Measurements from ENCODE around the gene ATP2A1.
"Not testable (repeated sequence)": the region's sequence is repeated elsewhere in the genome, so short reads cannot be mapped to it uniquely, and the experiment has no call there.

Gene ATP2A1

GRCh38 chr16:28880955-28881354, 2.7 kb downstream of the ATP2A1 start:
- no peak for DNase-seq (ENCODE audit: low read depth in 2 of 3, low spot score in 2 of 3)

GRCh38 chr16:28881565-28881964, 3.3 kb downstream of the ATP2A1 start:
- DNase-seq (ENCODE audit: low read depth in 2 of 3, low spot score in 2 of 3) = not testable (repeated sequence)

- DNase-seq (ENCODE audit: low read depth in 2 of 3, low spot score in 2 of 3) = no peak
These were observed 4.4 kb downstream of the ATP2A1 start for GRCh38 chr16:28882551-28883160.

- DNase-seq (ENCODE audit: low read depth in 2 of 3, low spot score in 2 of 3) = no peak
These were observed 5.1 kb downstream of the ATP2A1 start for GRCh38 chr16:28883221-28883996.

DNA sequence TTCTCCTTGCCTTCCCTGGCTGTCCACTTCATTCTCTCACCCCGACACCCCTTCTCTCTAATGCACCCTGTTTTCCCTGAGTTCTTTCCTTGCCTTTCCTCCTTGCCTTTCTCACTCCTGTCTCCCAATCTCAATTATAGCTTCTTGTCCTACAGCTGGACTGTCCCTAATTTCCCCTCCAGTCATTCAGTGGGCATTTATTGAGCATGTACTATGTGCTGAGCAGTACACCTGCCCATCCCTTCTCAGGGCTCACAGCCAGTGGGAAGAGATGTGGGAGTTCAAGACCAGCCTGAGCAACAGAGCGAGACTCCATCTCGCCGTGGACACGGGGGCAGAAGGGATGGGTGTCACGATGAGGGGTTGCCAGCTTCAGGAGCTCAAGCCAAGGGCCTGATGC, 5.8 kb downstream of the ATP2A1 start:
- no peak for DNase-seq (ENCODE audit: low read depth in 2 of 3, low spot score in 2 of 3)

GRCh38 chr16:28886945-28887344, 8.7 kb downstream of the ATP2A1 start:
- no peak for DNase-seq (ENCODE audit: low read depth in 2 of 3, low spot score in 2 of 3)

DNA sequence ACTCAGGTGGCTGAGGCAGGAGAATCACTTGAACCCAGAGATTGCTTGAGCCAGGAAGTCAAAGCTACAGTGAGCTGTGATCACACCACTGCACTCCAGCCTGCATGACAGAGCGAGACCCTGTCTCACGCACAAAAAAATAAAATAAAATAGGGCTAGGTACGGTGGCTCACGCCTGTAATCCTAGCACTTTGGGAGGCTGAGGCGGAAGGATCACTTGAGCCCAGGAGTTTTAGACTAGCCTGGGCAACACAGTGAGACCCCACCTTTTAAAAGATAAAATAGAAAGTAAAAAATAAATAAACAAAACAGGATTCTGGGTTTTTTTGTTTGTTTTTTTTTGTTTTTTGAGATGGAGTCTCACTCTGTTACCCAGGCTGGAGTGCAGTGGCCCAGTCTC, 12.1 kb downstream of the ATP2A1 start:
- DNase-seq (ENCODE audit: low read depth in 2 of 3, low spot score in 2 of 3) = not testable (repeated sequence)

- DNase-seq (ENCODE audit: low read depth in 2 of 3, low spot score in 2 of 3) = no peak
These were observed 13.9 kb downstream of the ATP2A1 start for GRCh38 chr16:28891964-28892890.

- no peak for DNase-seq (ENCODE audit: low read depth in 2 of 3, low spot score in 2 of 3)
These were observed 15.0 kb downstream of the ATP2A1 start for GRCh38 chr16:28893291-28893690.

GRCh38 chr16:28895609-28896008, 17.3 kb downstream of the ATP2A1 start:
- no peak for DNase-seq (ENCODE audit: low read depth in 2 of 3, low spot score in 2 of 3)

DNA sequence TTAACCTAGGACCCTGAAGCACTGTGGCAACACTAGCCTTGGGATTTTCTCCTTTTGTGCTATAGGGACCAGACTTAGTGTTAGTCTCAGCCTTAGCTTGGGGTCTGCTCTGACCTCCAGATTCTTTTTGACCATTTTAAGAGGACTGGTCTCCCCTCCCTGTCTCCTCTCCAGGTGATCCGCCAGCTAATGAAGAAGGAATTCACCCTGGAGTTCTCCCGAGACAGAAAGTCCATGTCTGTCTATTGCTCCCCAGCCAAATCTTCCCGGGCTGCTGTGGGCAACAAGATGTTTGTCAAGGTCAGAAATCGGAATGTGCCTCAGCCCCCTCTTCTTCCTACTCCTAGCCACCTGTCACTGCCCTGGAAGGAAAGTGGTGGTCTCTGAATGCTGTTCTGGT, 19.5 kb downstream of the ATP2A1 start:
- DNase-seq (ENCODE audit: low read depth in 2 of 3, low spot score in 2 of 3) = no peak

GRCh38 chr16:28898266-28898665, 20.0 kb downstream of the ATP2A1 start:
- DNase-seq (ENCODE audit: low read depth in 2 of 3, low spot score in 2 of 3) = no peak

- DNase-seq (ENCODE audit: low read depth in 2 of 3, low spot score in 2 of 3) = no peak
These were observed 20.7 kb downstream of the ATP2A1 start for GRCh38 chr16:28898942-28899341.

- DNase-seq (ENCODE audit: low read depth in 2 of 3, low spot score in 2 of 3) = no peak
These were observed 21.7 kb downstream of the ATP2A1 start for GRCh38 chr16:28899882-28900590.

DNA sequence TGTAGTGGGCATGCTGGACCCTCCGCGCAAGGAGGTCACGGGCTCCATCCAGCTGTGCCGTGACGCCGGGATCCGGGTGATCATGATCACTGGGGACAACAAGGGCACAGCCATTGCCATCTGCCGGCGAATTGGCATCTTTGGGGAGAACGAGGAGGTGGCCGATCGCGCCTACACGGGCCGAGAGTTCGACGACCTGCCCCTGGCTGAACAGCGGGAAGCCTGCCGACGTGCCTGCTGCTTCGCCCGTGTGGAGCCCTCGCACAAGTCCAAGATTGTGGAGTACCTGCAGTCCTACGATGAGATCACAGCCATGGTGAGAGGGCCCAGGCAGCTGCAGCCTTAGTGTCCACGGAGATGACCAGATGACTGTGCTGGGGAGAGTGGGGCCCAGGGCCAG, 22.3 kb downstream of the ATP2A1 start:
- no peak for DNase-seq (ENCODE audit: low read depth in 2 of 3, low spot score in 2 of 3)

- DNase-seq (ENCODE audit: low read depth in 2 of 3, low spot score in 2 of 3) = no peak
These were observed 23.6 kb downstream of the ATP2A1 start for GRCh38 chr16:28901862-28902261.

DNA sequence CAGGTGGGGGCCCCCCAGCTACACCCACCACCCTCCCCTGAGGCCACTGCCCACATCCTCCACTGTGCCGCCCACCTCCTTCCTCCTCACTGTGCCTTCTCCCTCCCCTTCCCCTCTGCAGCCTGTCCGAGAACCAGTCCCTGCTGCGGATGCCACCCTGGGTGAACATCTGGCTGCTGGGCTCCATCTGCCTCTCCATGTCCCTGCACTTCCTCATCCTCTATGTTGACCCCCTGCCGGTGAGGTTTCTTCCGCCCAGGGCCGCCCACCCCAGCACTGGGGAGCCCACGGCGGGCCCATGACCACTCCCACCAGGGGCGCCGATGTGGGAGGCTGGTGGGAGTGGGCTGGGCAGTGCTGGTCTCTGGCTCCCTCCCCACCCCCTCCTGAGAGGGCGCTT, 24.6 kb downstream of the ATP2A1 start:
- no peak for DNase-seq (ENCODE audit: low read depth in 2 of 3, low spot score in 2 of 3)

DNA sequence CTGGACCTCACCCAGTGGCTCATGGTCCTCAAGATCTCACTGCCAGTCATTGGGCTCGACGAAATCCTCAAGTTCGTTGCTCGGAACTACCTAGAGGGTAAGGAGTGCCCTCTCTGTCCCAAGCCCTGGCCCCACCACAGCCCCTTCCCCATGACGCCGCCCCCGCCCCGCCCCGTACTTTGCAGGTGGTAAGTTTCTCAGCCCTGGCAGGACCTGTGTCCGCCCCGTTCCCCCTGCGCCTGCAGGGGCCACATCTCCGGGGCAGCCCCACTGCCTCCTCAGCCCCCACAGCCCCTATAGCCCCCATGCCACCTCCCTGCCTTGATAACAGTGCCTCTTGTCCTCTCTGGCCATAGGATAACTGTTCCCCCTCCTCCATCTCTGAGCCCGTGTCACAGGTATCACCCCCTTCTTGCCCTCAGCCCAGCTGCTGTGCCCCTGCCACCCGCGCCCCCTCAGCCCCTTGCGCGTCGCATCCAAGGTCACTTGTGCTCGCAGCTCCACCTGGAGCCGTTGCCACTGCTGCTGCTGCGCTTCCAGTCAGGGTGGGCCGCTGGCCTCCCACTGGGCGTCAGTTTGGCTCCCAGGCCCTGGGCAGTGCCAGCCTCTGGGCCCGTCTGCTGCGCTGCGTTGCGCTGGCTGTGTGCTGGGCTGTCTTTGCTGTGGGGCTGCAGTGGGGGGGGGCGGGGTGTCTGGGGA, 25.2 kb downstream of the ATP2A1 start:
- DNase-seq (ENCODE audit: low read depth in 2 of 3, low spot score in 2 of 3) = no peak

DNA sequence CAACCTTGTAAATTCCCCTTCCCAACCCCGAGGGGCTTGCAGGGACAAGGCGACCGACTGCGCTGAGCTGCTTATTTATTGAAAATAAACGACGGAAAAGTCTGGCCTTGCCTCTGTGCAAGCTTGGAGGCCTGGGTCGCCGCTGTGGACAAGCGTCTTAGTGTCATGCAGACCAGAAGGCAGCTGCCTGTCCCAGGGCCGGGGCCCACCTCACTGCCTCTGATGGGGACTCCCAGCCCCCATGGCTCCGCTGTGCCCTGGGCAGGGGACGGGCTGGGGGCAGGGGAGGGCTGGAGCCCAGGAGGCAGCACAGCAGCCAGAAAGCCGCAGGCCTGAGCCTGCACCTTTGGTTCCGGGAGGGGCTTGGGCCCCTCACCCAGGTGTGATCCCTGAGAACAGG, 26.1 kb downstream of the ATP2A1 start:
- DNase-seq (ENCODE audit: low read depth in 2 of 3, low spot score in 2 of 3) = no peak

- no peak for DNase-seq (ENCODE audit: low read depth in 2 of 3, low spot score in 2 of 3)
These were observed 26.5 kb downstream of the ATP2A1 start for GRCh38 chr16:28904828-28905227.

All from activated CD8-positive, alpha-beta memory T cell treated with anti-CD3 and anti-CD28 coated beads for 48 hours (primary cell).